K562 (cell line): ENCODE data around the gene TIGAR. TPM values are rescaled to one million over a fixed set of nuclear protein-coding genes. Genes with fewer than 3 reads are reported as not detected.

Experiments used
- CREM ChIP-seq: IDR thresholded peaks from 2 replicates; pipeline ENCODE4 v1.6.1; 2014; ENCODE audit warnings: antibody characterized with exemption, low read depth
- DIDO1 ChIP-seq: fragments of 450-650 bp; IDR thresholded peaks from 2 replicates; pipeline ENCODE4 v1.6.1; 2016; ENCODE audit warnings: low read depth, missing biosample characterization, missing genetic modification characterization
- DMBX1 ChIP-seq: fragments of 250-450 bp; sonication (Bioruptor Pico); IDR thresholded peaks from 2 replicates; pipeline ENCODE4 v1.8.0; 2022; ENCODE audit warnings: inconsistent platforms, mild to moderate bottlenecking, moderate library complexity, borderline replicate concordance
- KLF13 ChIP-seq: fragments of 450-650 bp; IDR thresholded peaks from 2 replicates; pipeline ENCODE4 v1.6.1; 2016; ENCODE audit warnings: missing genetic modification characterization, low read depth, mild to moderate bottlenecking, missing compliant biosample characterization, moderate library complexity, borderline replicate concordance
- KLF16 ChIP-seq: IDR thresholded peaks from 2 replicates; pipeline ENCODE4 v1.6.1; 2016; ENCODE audit warnings: antibody characterized with exemption
- NFXL1 ChIP-seq: fragments of 450-650 bp; formaldehyde crosslinking; IDR thresholded peaks from 2 replicates; pipeline ENCODE4 v1.4.0; 2021; ENCODE audit warnings: mild to moderate bottlenecking
- POLR2H ChIP-seq: IDR thresholded peaks from 2 replicates; pipeline ENCODE4 v1.6.1; 2016; ENCODE audit warnings: missing genetic modification characterization, low read depth, mild to moderate bottlenecking, control low read depth, missing compliant biosample characterization, moderate library complexity
- ZNF253 ChIP-seq: fragments of 250-450 bp; sonication (Bioruptor Pico); conservative IDR thresholded peaks from 2 replicates; pipeline ENCODE4 v1.6.1; 2021; ENCODE audit warnings: mild to moderate bottlenecking
- polyA plus RNA-seq, 8 experiments: library from polyadenylated mRNA; depleted of rRNA in 4 of 8; stranded (reverse) in 5 of 8; unstranded in 3 of 8; fragments of >200 nt; fragmentation: Nextera tagmentation in 2 of 8; fragmentation: Illumina TruSeq in 1 of 8; extraction: Ambion mirVana in 2 of 8; extraction: Trizol in 1 of 8; gene quantifications; 2 replicates each; pipeline versions ENCODE4 v1.2.1 to v1.2.3, GENCODE V29; 2011 to 2014; ENCODE audit warnings: inconsistent platforms in 1 of 8, missing spikeins in 1 of 8
- total RNA-seq, 7 experiments: library from RNA; depleted of rRNA in 6 of 7; stranded (reverse); fragments of >200 nt in 6 of 7; fragmentation: Illumina TruSeq in 2 of 7; extraction: Trizol in 2 of 7; gene quantifications; 2 replicates each; pipeline versions ENCODE4 v1.2.1 to v1.2.3, GENCODE V29; 2011 to 2021; ENCODE audit warnings: low replicate concordance in 1 of 7
- TF ChIP-seq, protein P1 (sequence below): sonication (generic); formaldehyde crosslinking; IDR thresholded peaks from 2 replicates; pipeline ENCODE4 v1.8.0; 2023; ENCODE audit warnings: missing genetic modification reagents, mild to moderate bottlenecking, borderline replicate concordance
- TF ChIP-seq, protein P2 (sequence below): sonication (generic); formaldehyde crosslinking; IDR thresholded peaks from 2 replicates; pipeline ENCODE4 v1.8.1; 2023; ENCODE audit warnings: mild to moderate bottlenecking, missing genetic modification reagents
- TF ChIP-seq, protein P3 (sequence below): fragments of 450-650 bp; formaldehyde crosslinking; IDR thresholded peaks from 2 replicates; pipeline ENCODE4 v1.4.0; 2022; ENCODE audit warnings: missing genetic modification characterization

TIGAR gene
- total and polyA plus RNA-seq, 9 of the 15 experiments (the other 6 are each of a cell fraction or from before 2014, with no cell fraction given) = 0.11 to 1.0 (median 0.53) TPM; not detected in 2

DNA sequence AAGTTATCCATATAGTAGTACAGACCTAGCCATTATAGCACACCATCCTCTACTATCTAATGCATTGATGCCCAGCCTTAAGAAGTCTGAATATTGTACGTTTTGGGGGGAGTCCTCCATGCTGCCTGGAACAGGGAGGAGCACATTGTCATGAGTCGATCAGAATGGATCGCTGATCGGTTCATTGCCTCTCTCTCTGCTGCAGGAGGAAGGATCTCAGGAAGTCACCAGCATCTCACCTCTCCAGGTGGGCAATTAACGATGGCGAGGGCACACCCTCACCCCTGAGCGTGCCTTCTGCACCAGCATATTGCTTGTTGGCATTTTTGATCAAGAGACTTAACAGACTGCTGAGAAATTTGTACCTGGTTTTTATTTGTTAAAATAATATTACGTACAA lies 35.9 kb upstream of the TIGAR start (continued):
- TF ChIP-seq POLR2H (tag) = no peak
- TF ChIP-seq, protein P1, sequence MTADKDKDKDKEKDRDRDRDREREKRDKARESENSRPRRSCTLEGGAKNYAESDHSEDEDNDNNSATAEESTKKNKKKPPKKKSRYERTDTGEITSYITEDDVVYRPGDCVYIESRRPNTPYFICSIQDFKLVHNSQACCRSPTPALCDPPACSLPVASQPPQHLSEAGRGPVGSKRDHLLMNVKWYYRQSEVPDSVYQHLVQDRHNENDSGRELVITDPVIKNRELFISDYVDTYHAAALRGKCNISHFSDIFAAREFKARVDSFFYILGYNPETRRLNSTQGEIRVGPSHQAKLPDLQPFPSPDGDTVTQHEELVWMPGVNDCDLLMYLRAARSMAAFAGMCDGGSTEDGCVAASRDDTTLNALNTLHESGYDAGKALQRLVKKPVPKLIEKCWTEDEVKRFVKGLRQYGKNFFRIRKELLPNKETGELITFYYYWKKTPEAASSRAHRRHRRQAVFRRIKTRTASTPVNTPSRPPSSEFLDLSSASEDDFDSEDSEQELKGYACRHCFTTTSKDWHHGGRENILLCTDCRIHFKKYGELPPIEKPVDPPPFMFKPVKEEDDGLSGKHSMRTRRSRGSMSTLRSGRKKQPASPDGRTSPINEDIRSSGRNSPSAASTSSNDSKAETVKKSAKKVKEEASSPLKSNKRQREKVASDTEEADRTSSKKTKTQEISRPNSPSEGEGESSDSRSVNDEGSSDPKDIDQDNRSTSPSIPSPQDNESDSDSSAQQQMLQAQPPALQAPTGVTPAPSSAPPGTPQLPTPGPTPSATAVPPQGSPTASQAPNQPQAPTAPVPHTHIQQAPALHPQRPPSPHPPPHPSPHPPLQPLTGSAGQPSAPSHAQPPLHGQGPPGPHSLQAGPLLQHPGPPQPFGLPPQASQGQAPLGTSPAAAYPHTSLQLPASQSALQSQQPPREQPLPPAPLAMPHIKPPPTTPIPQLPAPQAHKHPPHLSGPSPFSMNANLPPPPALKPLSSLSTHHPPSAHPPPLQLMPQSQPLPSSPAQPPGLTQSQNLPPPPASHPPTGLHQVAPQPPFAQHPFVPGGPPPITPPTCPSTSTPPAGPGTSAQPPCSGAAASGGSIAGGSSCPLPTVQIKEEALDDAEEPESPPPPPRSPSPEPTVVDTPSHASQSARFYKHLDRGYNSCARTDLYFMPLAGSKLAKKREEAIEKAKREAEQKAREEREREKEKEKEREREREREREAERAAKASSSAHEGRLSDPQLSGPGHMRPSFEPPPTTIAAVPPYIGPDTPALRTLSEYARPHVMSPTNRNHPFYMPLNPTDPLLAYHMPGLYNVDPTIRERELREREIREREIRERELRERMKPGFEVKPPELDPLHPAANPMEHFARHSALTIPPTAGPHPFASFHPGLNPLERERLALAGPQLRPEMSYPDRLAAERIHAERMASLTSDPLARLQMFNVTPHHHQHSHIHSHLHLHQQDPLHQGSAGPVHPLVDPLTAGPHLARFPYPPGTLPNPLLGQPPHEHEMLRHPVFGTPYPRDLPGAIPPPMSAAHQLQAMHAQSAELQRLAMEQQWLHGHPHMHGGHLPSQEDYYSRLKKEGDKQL (CRISPR knock-in tag) = no peak
- TF ChIP-seq, protein P2, sequence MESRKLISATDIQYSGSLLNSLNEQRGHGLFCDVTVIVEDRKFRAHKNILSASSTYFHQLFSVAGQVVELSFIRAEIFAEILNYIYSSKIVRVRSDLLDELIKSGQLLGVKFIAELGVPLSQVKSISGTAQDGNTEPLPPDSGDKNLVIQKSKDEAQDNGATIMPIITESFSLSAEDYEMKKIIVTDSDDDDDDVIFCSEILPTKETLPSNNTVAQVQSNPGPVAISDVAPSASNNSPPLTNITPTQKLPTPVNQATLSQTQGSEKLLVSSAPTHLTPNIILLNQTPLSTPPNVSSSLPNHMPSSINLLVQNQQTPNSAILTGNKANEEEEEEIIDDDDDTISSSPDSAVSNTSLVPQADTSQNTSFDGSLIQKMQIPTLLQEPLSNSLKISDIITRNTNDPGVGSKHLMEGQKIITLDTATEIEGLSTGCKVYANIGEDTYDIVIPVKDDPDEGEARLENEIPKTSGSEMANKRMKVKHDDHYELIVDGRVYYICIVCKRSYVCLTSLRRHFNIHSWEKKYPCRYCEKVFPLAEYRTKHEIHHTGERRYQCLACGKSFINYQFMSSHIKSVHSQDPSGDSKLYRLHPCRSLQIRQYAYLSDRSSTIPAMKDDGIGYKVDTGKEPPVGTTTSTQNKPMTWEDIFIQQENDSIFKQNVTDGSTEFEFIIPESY (CRISPR knock-in tag) = no peak
- TF ChIP-seq NFXL1 = no peak
- TF ChIP-seq, protein P3, sequence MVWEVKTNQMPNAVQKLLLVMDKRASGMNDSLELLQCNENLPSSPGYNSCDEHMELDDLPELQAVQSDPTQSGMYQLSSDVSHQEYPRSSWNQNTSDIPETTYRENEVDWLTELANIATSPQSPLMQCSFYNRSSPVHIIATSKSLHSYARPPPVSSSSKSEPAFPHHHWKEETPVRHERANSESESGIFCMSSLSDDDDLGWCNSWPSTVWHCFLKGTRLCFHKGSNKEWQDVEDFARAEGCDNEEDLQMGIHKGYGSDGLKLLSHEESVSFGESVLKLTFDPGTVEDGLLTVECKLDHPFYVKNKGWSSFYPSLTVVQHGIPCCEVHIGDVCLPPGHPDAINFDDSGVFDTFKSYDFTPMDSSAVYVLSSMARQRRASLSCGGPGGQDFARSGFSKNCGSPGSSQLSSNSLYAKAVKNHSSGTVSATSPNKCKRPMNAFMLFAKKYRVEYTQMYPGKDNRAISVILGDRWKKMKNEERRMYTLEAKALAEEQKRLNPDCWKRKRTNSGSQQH (CRISPR knock-in tag) = no peak
- no peak for TF ChIP-seq DMBX1 (CRISPR knock-in tag)
- TF ChIP-seq DIDO1 (tag) = no peak
- TF ChIP-seq CREM = no peak
- TF ChIP-seq KLF16 = no peak
- no peak for TF ChIP-seq ZNF253 (CRISPR knock-in tag)
- TF ChIP-seq KLF13 (tag) = no peak
